GM18873 (cell line): Measurements from ENCODE around the gene TTPAL.

Experiments
- ATAC-seq: cut with Tn5 transposase; IDR thresholded peaks from one replicate; pipeline ENCODE4 v1.9.1; 2021; ENCODE audit warnings: mild to moderate bottlenecking, moderate library complexity, moderate number of reproducible peaks; ENCODE audit not compliant: unreplicated experiment, low FRiP score

Gene TTPAL

GRCh38 chr20:44494681-44495080 lies 19.0 kb downstream of the TTPAL start:
- no peak for ATAC-seq

- no peak for ATAC-seq
Observed at GRCh38 chr20:44495257-44495656, 19.6 kb downstream of the TTPAL start.

- no peak for ATAC-seq
Observed at GRCh38 chr20:44495802-44496481, 20.3 kb downstream of the TTPAL start.

GRCh38 chr20:44496976-44497375 lies 21.3 kb downstream of the TTPAL start:
- ATAC-seq: no peak

GRCh38 chr20:44497761-44498160 lies 22.1 kb downstream of the TTPAL start:
- ATAC-seq: no peak

- no peak for ATAC-seq
Observed at GRCh38 chr20:44500221-44500620, 24.5 kb downstream of the TTPAL start.

- no peak for ATAC-seq
Observed at GRCh38 chr20:44501448-44501847, 25.8 kb downstream of the TTPAL start.

- ATAC-seq: no peak
Observed at GRCh38 chr20:44502968-44503367, 27.3 kb downstream of the TTPAL start.

GRCh38 chr20:44504402-44505307 lies 29.0 kb downstream of the TTPAL start:
- ATAC-seq: no peak

- ATAC-seq: no peak
Observed at GRCh38 chr20:44509762-44510161, 34.1 kb downstream of the TTPAL start.

GRCh38 chr20:44513871-44514270 lies 38.2 kb downstream of the TTPAL start:
- ATAC-seq: no peak

- no peak for ATAC-seq
Observed at GRCh38 chr20:44516491-44516890, 40.8 kb downstream of the TTPAL start.

GRCh38 chr20:44517454-44517853 lies 41.8 kb downstream of the TTPAL start:
- no peak for ATAC-seq

GRCh38 chr20:44518248-44518647 lies 42.6 kb downstream of the TTPAL start:
- ATAC-seq: no peak

- ATAC-seq: no peak
Observed at GRCh38 chr20:44520881-44521280, 45.2 kb downstream of the TTPAL start.

- ATAC-seq: peak; percentile 80
Observed at GRCh38 chr20:44521484-44522481, 46.1 kb downstream of the TTPAL start, which contains the start of gene SERINC3. TSS of gene SERINC3 (minus strand) at chr20:44522070. CDS start at chr20:44521951, 119 bp downstream.

GRCh38 chr20:44522841-44523240 lies 47.2 kb downstream of the TTPAL start:
- no peak for ATAC-seq

GRCh38 chr20:44523746-44524145 lies 48.1 kb downstream of the TTPAL start:
- ATAC-seq: no peak

- no peak for ATAC-seq
Observed at GRCh38 chr20:44526129-44526528, 50.5 kb downstream of the TTPAL start.

GRCh38 chr20:44527716-44528199 lies 52.1 kb downstream of the TTPAL start:
- no peak for ATAC-seq
